Astrocyte (in vitro differentiated cells and primary cell): ENCODE results near the gene ADORA2A. TPM values are rescaled to one million over a fixed set of nuclear protein-coding genes. Genes with fewer than 3 reads are reported as not detected.

Source experiments
- DNase-seq: peaks from one replicate; pipeline ENCODE4 v3.0.0-alpha.2; 2010; ENCODE audit warnings: low read depth
- FAIRE-seq: peaks from 2 replicates; lab custom pipeline; 2011; peaks lifted over from hg19 to GRCh38; lab: Jason Lieb, UNC
- H2AFZ ChIP-seq: 2 replicates; pipeline ENCODE4 v1.6.0; 2012; ENCODE audit warnings: low read depth, low read length, inconsistent platforms
- H3K27ac ChIP-seq: 2 replicates; pipeline ENCODE4 v1.5.1; 2011; ENCODE audit warnings: low read depth, low read length, inconsistent platforms
- H3K27me3 ChIP-seq: 2 replicates; pipeline ENCODE4 v1.6.0; 2011; ENCODE audit warnings: low read length, inconsistent platforms; ENCODE audit not compliant: insufficient read depth
- H3K36me3 ChIP-seq: 2 replicates; pipeline ENCODE4 v1.5.1; 2011; ENCODE audit warnings: low read length, inconsistent platforms; ENCODE audit not compliant: insufficient read depth
- H3K4me1 ChIP-seq: 2 replicates; pipeline ENCODE4 v1.5.1; 2011; ENCODE audit warnings: low read length, inconsistent platforms; ENCODE audit not compliant: insufficient read depth
- H3K4me2 ChIP-seq: 2 replicates; pipeline ENCODE4 v1.6.0; 2012; ENCODE audit warnings: low read length, inconsistent platforms
- H3K4me3 ChIP-seq: 2 replicates; pipeline ENCODE4 v1.5.1; 2011; ENCODE audit warnings: low read depth, mild to moderate bottlenecking, low read length, inconsistent platforms; ENCODE audit not compliant: insufficient read depth
- H3K79me2 ChIP-seq: 2 replicates; pipeline ENCODE4 v1.6.0; 2012; ENCODE audit warnings: mild to moderate bottlenecking, low read length, inconsistent platforms; ENCODE audit not compliant: insufficient read depth
- H3K9ac ChIP-seq: 2 replicates; pipeline ENCODE4 v1.6.0; 2012; ENCODE audit warnings: mild to moderate bottlenecking, low read length, inconsistent platforms
- H3K9me3 ChIP-seq: 2 replicates; pipeline ENCODE4 v1.5.1; 2012; ENCODE audit warnings: low read depth, mild to moderate bottlenecking, low read length, inconsistent platforms; ENCODE audit not compliant: insufficient read depth
- H4K20me1 ChIP-seq: 2 replicates; pipeline ENCODE4 v1.6.0; 2012; ENCODE audit warnings: low read length, inconsistent platforms; ENCODE audit not compliant: insufficient read depth
- H3K27ac Mint-ChIP-seq: one replicate; pipeline ENCODE4 v1.8.0; 2021; ENCODE audit warnings: mild to moderate bottlenecking, mixed read lengths; ENCODE audit not compliant: unreplicated experiment
- H3K27me3 Mint-ChIP-seq: one replicate; pipeline ENCODE4 v1.8.0; 2021; ENCODE audit warnings: low read depth, mixed read lengths; ENCODE audit not compliant: unreplicated experiment
- H3K36me3 Mint-ChIP-seq: one replicate; pipeline ENCODE4 v1.8.0; 2021; ENCODE audit warnings: low read depth, mixed read lengths; ENCODE audit not compliant: unreplicated experiment
- H3K4me1 Mint-ChIP-seq: one replicate; pipeline ENCODE4 v1.8.0; 2021; ENCODE audit warnings: low read depth, mixed read lengths; ENCODE audit not compliant: unreplicated experiment
- H3K4me3 Mint-ChIP-seq: one replicate; pipeline ENCODE4 v1.8.0; 2021; ENCODE audit warnings: mild to moderate bottlenecking, moderate library complexity, mixed read lengths; ENCODE audit not compliant: unreplicated experiment
- H3K9me3 Mint-ChIP-seq: one replicate; pipeline ENCODE4 v1.8.0; 2021; ENCODE audit warnings: mild to moderate bottlenecking, mixed read lengths; ENCODE audit not compliant: unreplicated experiment
- CTCF ChIP-seq: IDR thresholded peaks from 2 replicates; pipeline ENCODE4 v1.5.1; 2011; ENCODE audit warnings: low read depth, mild to moderate bottlenecking, inconsistent platforms, low read length, moderate library complexity; ENCODE audit not compliant: insufficient read depth
- EZH2 ChIP-seq: IDR thresholded peaks from 2 replicates; pipeline ENCODE4 v1.6.1; 2012; ENCODE audit warnings: mild to moderate bottlenecking, low read length, inconsistent platforms; ENCODE audit not compliant: insufficient read depth
- total RNA-seq: library from RNA; stranded (reverse); gene quantifications from 2 replicates; pipeline ENCODE4 v1.2.1, GENCODE V29; 2021

Gene ADORA2A
- total RNA-seq, 1 donor from 2014 or later, result 3.9 TPM

- Histone ChIP-seq H3K4me2 (no peak overlapping the region), H3K27me3 (no peaks in the 10 kb centered on the region), H3K27ac (no peak overlapping the region), H3K4me3 (no peak overlapping the region), H3K9me3 (no peaks in the 10 kb centered on the region), H3K79me2 (no peaks in the 10 kb centered on the region), H3K9ac (no peak overlapping the region), H2AFZ (no peak overlapping the region), H4K20me1 (no peaks in the 10 kb centered on the region), H3K4me1 (no peaks in the 10 kb centered on the region), H3K36me3 (no peaks in the 10 kb centered on the region)
- FAIRE-seq (no peak), DNase-seq (no peak)
- Mint-ChIP-seq H3K4me3 (no peak overlapping the region), H3K4me1 (peaks cover 1% of the 10 kb centered on the region), H3K27ac (no peak overlapping the region), H3K27me3 (peaks cover 20% of the 10 kb centered on the region), H3K9me3 (peaks cover 3% of the 10 kb centered on the region), H3K36me3 (no peaks in the 10 kb centered on the region)
- TF ChIP-seq EZH2, result no peak
- no peak for TF ChIP-seq CTCF
These were observed 23.8 kb downstream of the ADORA2A start for GRCh38 chr22:24451162-24451561.

- Mint-ChIP-seq H3K4me3 (no peak overlapping the region), H3K27ac (no peak overlapping the region), H3K27me3 (peaks cover 13% of the 10 kb centered on the region), H3K4me1 (peaks cover 1% of the 10 kb centered on the region), H3K36me3 (no peaks in the 10 kb centered on the region), H3K9me3 (peaks cover 3% of the 10 kb centered on the region)
- TF ChIP-seq CTCF (no peak), EZH2 (no peak)
- Histone ChIP-seq H3K4me2 (no peak overlapping the region), H2AFZ (no peak overlapping the region), H4K20me1 (no peaks in the 10 kb centered on the region), H3K9ac (no peak overlapping the region), H3K79me2 (no peaks in the 10 kb centered on the region), H3K9me3 (no peaks in the 10 kb centered on the region), H3K36me3 (no peaks in the 10 kb centered on the region), H3K27me3 (no peaks in the 10 kb centered on the region), H3K4me3 (no peak overlapping the region), H3K27ac (no peak overlapping the region), H3K4me1 (no peaks in the 10 kb centered on the region)
- FAIRE-seq (no peak), DNase-seq (no peak)
These were observed 26.5 kb downstream of the ADORA2A start for GRCh38 chr22:24453853-24454252.

- TF ChIP-seq CTCF (no peak), EZH2 (no peak)
- Histone ChIP-seq H3K36me3 (no peaks in the 10 kb centered on the region), H3K4me1 (peaks cover 3% of the 10 kb centered on the region), H3K4me3 (no peak overlapping the region), H3K79me2 (no peaks in the 10 kb centered on the region), H3K27ac (no peak overlapping the region), H2AFZ (no peak overlapping the region), H4K20me1 (no peaks in the 10 kb centered on the region), H3K9ac (no peak overlapping the region), H3K9me3 (no peaks in the 10 kb centered on the region), H3K4me2 (no peak overlapping the region), H3K27me3 (no peaks in the 10 kb centered on the region)
- no peak overlapping the region for H3K4me3 Mint-ChIP-seq
- peaks cover 6% of the 10 kb centered on the region for H3K27me3 Mint-ChIP-seq
- H3K4me1 Mint-ChIP-seq, result peaks cover 6% of the 10 kb centered on the region
- no peak for DNase-seq
- H3K9me3 Mint-ChIP-seq, result peaks cover 2% of the 10 kb centered on the region
- no peak overlapping the region for H3K27ac Mint-ChIP-seq
- no peaks in the 10 kb centered on the region for H3K36me3 Mint-ChIP-seq
- no peak for FAIRE-seq
These were observed 27.6 kb downstream of the ADORA2A start for GRCh38 chr22:24455039-24455438.
